GM19328 (cell line): Measurements from ENCODE around the gene PSME3IP1.
"Not testable (repeated sequence)": the region's sequence is repeated elsewhere in the genome, so short reads cannot be mapped to it uniquely, and the experiment has no call there.

Experiments
- ATAC-seq: cut with Tn5 transposase; IDR thresholded peaks from one replicate; pipeline ENCODE4 v1.9.1; 2021; ENCODE audit warnings: mild to moderate bottlenecking, moderate library complexity; ENCODE audit not compliant: unreplicated experiment

The PSME3IP1 gene

GRCh38 chr16:57200321-57200720, 14.5 kb upstream of the PSME3IP1 start:
- ATAC-seq, result not testable (repeated sequence)

- no peak for ATAC-seq
These were observed 10.9 kb upstream of the PSME3IP1 start for GRCh38 chr16:57196753-57197152.

- no peak for ATAC-seq
These were observed 10.4 kb upstream of the PSME3IP1 start for GRCh38 chr16:57196286-57196685.

GRCh38 chr16:57194512-57194911, 8.7 kb upstream of the PSME3IP1 start:
- no peak for ATAC-seq

GRCh38 chr16:57192720-57193486, 7.1 kb upstream of the PSME3IP1 start:
- ATAC-seq, result no peak

GRCh38 chr16:57192146-57192545, 6.3 kb upstream of the PSME3IP1 start:
- no peak for ATAC-seq

GRCh38 chr16:57191056-57191571, 5.3 kb upstream of the PSME3IP1 start:
- no peak for ATAC-seq

GRCh38 chr16:57190136-57190535, 4.3 kb upstream of the PSME3IP1 start:
- ATAC-seq, result no peak

- ATAC-seq, result not testable (repeated sequence)
These were observed 3.7 kb upstream of the PSME3IP1 start for GRCh38 chr16:57189527-57189926.

GRCh38 chr16:57188711-57189002, 2.8 kb upstream of the PSME3IP1 start:
- ATAC-seq, result no peak

GRCh38 chr16:57187902-57188710, 2.3 kb upstream of the PSME3IP1 start:
- ATAC-seq, result not testable (repeated sequence)

GRCh38 chr16:57186872-57187854, 1.3 kb upstream of the PSME3IP1 start:
- ATAC-seq, result no peak

GRCh38 chr16:57185446-57185944, 344 bp downstream of the PSME3IP1 start:
- ATAC-seq, result peak; percentile 30

GRCh38 chr16:57184887-57185445, 873 bp downstream of the PSME3IP1 start:
- no peak for ATAC-seq

GRCh38 chr16:57184113-57184512, 1.7 kb downstream of the PSME3IP1 start:
- no peak for ATAC-seq

- no peak for ATAC-seq
These were observed 6.5 kb downstream of the PSME3IP1 start for GRCh38 chr16:57179215-57179828.

- no peak for ATAC-seq
These were observed 7.0 kb downstream of the PSME3IP1 start for GRCh38 chr16:57178793-57179212.

- ATAC-seq, result no peak
These were observed 7.6 kb downstream of the PSME3IP1 start for GRCh38 chr16:57178196-57178595.

- ATAC-seq, result no peak
These were observed 9.9 kb downstream of the PSME3IP1 start for GRCh38 chr16:57175896-57176295.

- ATAC-seq, result no peak
These were observed 13.0 kb downstream of the PSME3IP1 start for GRCh38 chr16:57172721-57173290.
